ENCODE results near the gene PRICKLE2.

GRCh38 chr3:64088408-64089205 lies 136.7 kb downstream of the PRICKLE2 start:
- no peak for TF ChIP-seq POLR2AphosphoS5 (IDR thresholded peaks at IDR 0.05; ENCODE audit: low read depth, low read length)
- no peak for TF ChIP-seq SIN3A (IDR thresholded peaks at IDR 0.05; ENCODE audit: borderline replicate concordance, insufficient read depth, low read length)
- TF ChIP-seq, protein P1, sequence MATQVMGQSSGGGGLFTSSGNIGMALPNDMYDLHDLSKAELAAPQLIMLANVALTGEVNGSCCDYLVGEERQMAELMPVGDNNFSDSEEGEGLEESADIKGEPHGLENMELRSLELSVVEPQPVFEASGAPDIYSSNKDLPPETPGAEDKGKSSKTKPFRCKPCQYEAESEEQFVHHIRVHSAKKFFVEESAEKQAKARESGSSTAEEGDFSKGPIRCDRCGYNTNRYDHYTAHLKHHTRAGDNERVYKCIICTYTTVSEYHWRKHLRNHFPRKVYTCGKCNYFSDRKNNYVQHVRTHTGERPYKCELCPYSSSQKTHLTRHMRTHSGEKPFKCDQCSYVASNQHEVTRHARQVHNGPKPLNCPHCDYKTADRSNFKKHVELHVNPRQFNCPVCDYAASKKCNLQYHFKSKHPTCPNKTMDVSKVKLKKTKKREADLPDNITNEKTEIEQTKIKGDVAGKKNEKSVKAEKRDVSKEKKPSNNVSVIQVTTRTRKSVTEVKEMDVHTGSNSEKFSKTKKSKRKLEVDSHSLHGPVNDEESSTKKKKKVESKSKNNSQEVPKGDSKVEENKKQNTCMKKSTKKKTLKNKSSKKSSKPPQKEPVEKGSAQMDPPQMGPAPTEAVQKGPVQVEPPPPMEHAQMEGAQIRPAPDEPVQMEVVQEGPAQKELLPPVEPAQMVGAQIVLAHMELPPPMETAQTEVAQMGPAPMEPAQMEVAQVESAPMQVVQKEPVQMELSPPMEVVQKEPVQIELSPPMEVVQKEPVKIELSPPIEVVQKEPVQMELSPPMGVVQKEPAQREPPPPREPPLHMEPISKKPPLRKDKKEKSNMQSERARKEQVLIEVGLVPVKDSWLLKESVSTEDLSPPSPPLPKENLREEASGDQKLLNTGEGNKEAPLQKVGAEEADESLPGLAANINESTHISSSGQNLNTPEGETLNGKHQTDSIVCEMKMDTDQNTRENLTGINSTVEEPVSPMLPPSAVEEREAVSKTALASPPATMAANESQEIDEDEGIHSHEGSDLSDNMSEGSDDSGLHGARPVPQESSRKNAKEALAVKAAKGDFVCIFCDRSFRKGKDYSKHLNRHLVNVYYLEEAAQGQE (IDR thresholded peaks at IDR 0.05; ENCODE audit: insufficient read depth in 1 of 2, low read depth in 2 of 2, low read length in 2 of 2), result no peak
- TF ChIP-seq TAF1 (IDR thresholded peaks at IDR 0.05; ENCODE audit: borderline replicate concordance, insufficient read depth, low read length), result no peak
- TF ChIP-seq FOXP2 (optimal IDR thresholded peaks at IDR 0.05; ENCODE audit: borderline replicate concordance, extremely low read depth, extremely low read length, insufficient read depth), result no peak

Measured in PFSK-1 (cell line).